Midbrain (tissue), 1 donor: Measurements from ENCODE around the gene ENC1.

Source experiments
- DNase-seq: peaks from one replicate; lab custom pipeline; 2025; lab: John Stamatoyannopoulos, UW

ENC1 gene

GRCh38 chr5:74631081-74631953, 9.2 kb downstream of the ENC1 start:
- no peak for DNase-seq

GRCh38 chr5:74630453-74631066, 10.0 kb downstream of the ENC1 start:
- no peak for DNase-seq

GRCh38 chr5:74629326-74629725, 11.2 kb downstream of the ENC1 start:
- no peak for DNase-seq

GRCh38 chr5:74628359-74628758, 12.2 kb downstream of the ENC1 start:
- no peak for DNase-seq

- DNase-seq: no peak
These were observed 12.8 kb downstream of the ENC1 start for GRCh38 chr5:74627646-74628279.

GRCh38 chr5:74626386-74627222, 13.9 kb downstream of the ENC1 start:
- no peak for DNase-seq

GRCh38 chr5:74625742-74626241, 14.7 kb downstream of the ENC1 start:
- DNase-seq: no peak

- DNase-seq: no peak
These were observed 15.5 kb downstream of the ENC1 start for GRCh38 chr5:74624931-74625505.

GRCh38 chr5:74624501-74624900, 16.0 kb downstream of the ENC1 start:
- DNase-seq: no peak

- no peak for DNase-seq
These were observed 16.6 kb downstream of the ENC1 start for GRCh38 chr5:74623748-74624408.

GRCh38 chr5:74623006-74623611, 17.4 kb downstream of the ENC1 start:
- no peak for DNase-seq

- DNase-seq: no peak
These were observed 18.4 kb downstream of the ENC1 start for GRCh38 chr5:74622122-74622521.

GRCh38 chr5:74621492-74621891, 19.0 kb downstream of the ENC1 start:
- DNase-seq: no peak

- no peak for DNase-seq
These were observed 21.2 kb downstream of the ENC1 start for GRCh38 chr5:74619308-74619707.

GRCh38 chr5:74618106-74618505, 22.4 kb downstream of the ENC1 start:
- DNase-seq: no peak

GRCh38 chr5:74617202-74617601, 23.3 kb downstream of the ENC1 start:
- no peak for DNase-seq

GRCh38 chr5:74616236-74617146, 24.0 kb downstream of the ENC1 start:
- DNase-seq: no peak

- DNase-seq: peak; percentile 41
These were observed 27.2 kb downstream of the ENC1 start for GRCh38 chr5:74613283-74613682.

- no peak for DNase-seq
These were observed 28.5 kb downstream of the ENC1 start for GRCh38 chr5:74612045-74612444.
